Panc1 (cell line): ENCODE data around the gene TOGARAM1. TPM values are rescaled to one million over a fixed set of nuclear protein-coding genes. Genes with fewer than 3 reads are reported as not detected.

Experiments
- ATAC-seq: fragments of 200-7000 bp; cut with Tn5 transposase; 2 replicates; pipeline ENCODE4 v1.9.1; 2020; ENCODE audit warnings: mild to moderate bottlenecking, moderate library complexity
- BruUV-seq: library from RNA; stranded (reverse); fragments of 400-500 nt; replicated peaks from 2 replicates; lab custom pipeline; 2021; lab: Mats Ljungman, UMichigan
- CTCF ChIA-PET: fragments of 300-600 bp; sonication (Branson Sonifier 250); formaldehyde crosslinking; loops from one replicate; lab custom pipeline; 2022; ENCODE audit warnings: antibody characterized with exemption; lab: Charles Lee
- POLR2A ChIA-PET: fragments of 300-600 bp; sonication (Branson Sonifier 250); formaldehyde crosslinking; loops from one replicate; lab custom pipeline; 2022; ENCODE audit warnings: antibody characterized with exemption; lab: Charles Lee
- DNase-seq: peaks from one replicate; pipeline ENCODE4 v3.0.0-alpha.2; 2010; ENCODE audit warnings: low read depth, low spot score
- H3K27ac ChIP-seq: 2 replicates; pipeline ENCODE4 v1.5.1; 2011; ENCODE audit warnings: mild to moderate bottlenecking, low read length, inconsistent platforms
- H3K27me3 ChIP-seq: fragments of 200-500 bp; sonication (Bioruptor generic); 2 replicates; pipeline ENCODE4 v1.6.0; 2014; ENCODE audit warnings: low read length, inconsistent platforms; ENCODE audit not compliant: control insufficient read depth, insufficient read depth
- H3K36me3 ChIP-seq: fragments of 200-500 bp; sonication (Bioruptor generic); 2 replicates; pipeline ENCODE4 v1.5.1; 2014; ENCODE audit warnings: inconsistent platforms, mild to moderate bottlenecking, low read length, moderate library complexity; ENCODE audit not compliant: control insufficient read depth, insufficient read depth
- H3K4me1 ChIP-seq: 2 replicates; pipeline ENCODE4 v1.5.1; 2011; ENCODE audit warnings: inconsistent platforms, mild to moderate bottlenecking, low read length, moderate library complexity; ENCODE audit not compliant: control insufficient read depth, insufficient read depth
- H3K4me3 ChIP-seq, 2 experiments: 2 replicates each; pipeline ENCODE4 v1.5.1; 2011 to 2012; ENCODE audit warnings: low read depth in 2 of 2, low read length in 2 of 2, mild to moderate bottlenecking in 2 of 2, inconsistent platforms in 1 of 2, moderate library complexity in 1 of 2
- H3K9me3 ChIP-seq: fragments of 200-500 bp; sonication (Bioruptor generic); 2 replicates; pipeline ENCODE4 v1.5.1; 2014; ENCODE audit warnings: low read depth, mild to moderate bottlenecking, inconsistent platforms, low read length, moderate library complexity; ENCODE audit not compliant: control insufficient read depth, insufficient read depth
- CTCF ChIP-seq: fragments of 450-650 bp; IDR thresholded peaks from 2 replicates; pipeline ENCODE4 v1.5.1; 2017; ENCODE audit warnings: mild to moderate bottlenecking
- POLR2AphosphoS5 ChIP-seq: IDR thresholded peaks from 2 replicates; pipeline ENCODE4 v1.6.1; 2012; ENCODE audit warnings: mild to moderate bottlenecking, low read depth, low read length, moderate library complexity
- REST ChIP-seq, 2 experiments: IDR thresholded peaks; 2 replicates each; pipeline ENCODE4 v1.6.1; 2011 to 2012; ENCODE audit warnings: low read depth in 2 of 2, control low read depth in 1 of 2, low read length in 1 of 2, mild to moderate bottlenecking in 1 of 2, moderate library complexity in 1 of 2; ENCODE audit not compliant: insufficient read depth in 1 of 2
- SIN3A ChIP-seq: IDR thresholded peaks from 2 replicates; pipeline ENCODE4 v1.6.1; 2012; ENCODE audit warnings: low read depth, mild to moderate bottlenecking, low read length, moderate library complexity, borderline replicate concordance; ENCODE audit not compliant: insufficient read depth
- TCF7L2 ChIP-seq: IDR thresholded peaks from 2 replicates; pipeline ENCODE4 v1.6.1; 2011; ENCODE audit warnings: mild to moderate bottlenecking, low read depth, low read length, inconsistent platforms
- in situ Hi-C: cut with HindIII; loops from 2 replicates; pipeline ENCODE4 v1.10.0; 2016; ENCODE audit warnings: low sequenced_read_pairs, low pct_unique_long_range_greater_than_20kb
- intact Hi-C: fragments of 100-400 bp; cut with micrococcal nuclease; formaldehyde crosslinking; loops from one replicate; pipeline ENCODE4 v1.10.0; 2022; ENCODE audit not compliant: unreplicated experiment
- total RNA-seq: library from RNA; stranded (reverse); gene quantifications from one replicate; pipeline ENCODE4 v1.2.1, GENCODE V29; 2021; ENCODE audit not compliant: unreplicated experiment

Gene TOGARAM1
- total RNA-seq, 1 experiment from 2014 or later = 11.6 TPM

- no peak for TF ChIP-seq POLR2AphosphoS5
- TF ChIP-seq REST (IDR thresholded peaks at IDR 0.05; ENCODE audit: insufficient read depth in 1 of 2, low read depth in 2 of 2, low read length in 1 of 2) = no peak
- TF ChIP-seq TCF7L2 = no peak
- no peak for TF ChIP-seq CTCF
- no peak for TF ChIP-seq SIN3A
- ATAC-seq (no peak), DNase-seq (no peak)
- intact Hi-C loops = no loop called here
- Histone ChIP-seq H3K27ac (no peak overlapping the region), H3K27me3 (no peaks in the 10 kb centered on the region), H3K4me3 (no peak overlapping the region), H3K9me3 (no peaks in the 10 kb centered on the region), H3K4me1 (no peaks in the 10 kb centered on the region), H3K36me3 (no peaks in the 10 kb centered on the region)
- BruUV-seq = no TSS peak
- CTCF ChIA-PET = no interaction called here
- POLR2A ChIA-PET = interaction anchor here (0.6 kb wide), 1 partner anchor 1669 kb away, joined by 6 read pairs; no protein-coding TSS in a partner anchor
- in situ Hi-C loops = no loop called here
Measured at GRCh38 chr14:45072126-45072525, 110.1 kb downstream of the TOGARAM1 start.

GRCh38 chr14:45073231-45073879 lies 111.4 kb downstream of the TOGARAM1 start:
- BruUV-seq = TSS peak; percentile 45
- no peak overlapping the region for H3K4me3 ChIP-seq
- no peak for ATAC-seq
- ChIA-PET CTCF (no interaction called here), POLR2A (no interaction called here)
- no peaks in the 10 kb centered on the region for H3K36me3 ChIP-seq
- TF ChIP-seq TCF7L2 (no peak), CTCF (no peak), POLR2AphosphoS5 (no peak), SIN3A (no peak), REST (IDR thresholded peaks at IDR 0.05; ENCODE audit: insufficient read depth in 1 of 2, low read depth in 2 of 2, low read length in 1 of 2) (no peak)
- intact Hi-C loops = no loop called here
- DNase-seq = no peak
- H3K27me3 ChIP-seq = no peaks in the 10 kb centered on the region
- in situ Hi-C loops = no loop called here
- no peak overlapping the region for H3K27ac ChIP-seq
- no peaks in the 10 kb centered on the region for H3K4me1 ChIP-seq
- no peaks in the 10 kb centered on the region for H3K9me3 ChIP-seq
